Keratinocyte (primary cell): ENCODE results near the gene HOXC5. TPM values are rescaled to one million over a fixed set of nuclear protein-coding genes. Genes with fewer than 3 reads are reported as not detected.

Experiments
- DNase-seq: peaks from one replicate; pipeline ENCODE4 v3.0.0-alpha.2; 2011; ENCODE audit warnings: low read depth, missing footprints, low spot score
- FAIRE-seq: peaks from 2 replicates; lab custom pipeline; 2011; peaks lifted over from hg19 to GRCh38; lab: Jason Lieb, UNC
- H2AFZ ChIP-seq: 2 replicates; pipeline ENCODE4 v1.6.0; 2012; ENCODE audit warnings: low read length, control low read depth, inconsistent platforms; ENCODE audit not compliant: control insufficient read depth
- H3K27ac ChIP-seq: 2 replicates; pipeline ENCODE4 v1.5.1; 2011; ENCODE audit warnings: low read length; ENCODE audit not compliant: control insufficient read depth, insufficient read depth
- H3K27me3 ChIP-seq: 3 replicates; pipeline ENCODE4 v1.6.0; 2011; ENCODE audit warnings: low read length; ENCODE audit not compliant: control insufficient read depth, insufficient read depth; ENCODE audit errors: extremely low read depth
- H3K36me3 ChIP-seq, 2 experiments: 2 replicates in 1 of 2; 3 replicates in 1 of 2; pipeline ENCODE4 v1.5.1; 2011; ENCODE audit warnings: low read length in 2 of 2, mild to moderate bottlenecking in 1 of 2; ENCODE audit not compliant: control insufficient read depth in 2 of 2, insufficient read depth in 2 of 2; ENCODE audit errors: extremely low read depth in 1 of 2
- H3K4me1 ChIP-seq: 3 replicates; pipeline ENCODE4 v1.5.1; 2011; ENCODE audit warnings: low read length; ENCODE audit not compliant: control insufficient read depth, insufficient read depth; ENCODE audit errors: extremely low read depth
- H3K4me2 ChIP-seq: 3 replicates; pipeline ENCODE4 v1.6.0; 2011; ENCODE audit warnings: low read depth, low read length; ENCODE audit not compliant: control insufficient read depth, insufficient read depth; ENCODE audit errors: extremely low read depth
- H3K4me3 ChIP-seq, 3 experiments: fragments of 200-600 bp in 1 of 3; sonication (generic) in 1 of 3; 2 replicates in 2 of 3; 3 replicates in 1 of 3; pipeline ENCODE4 v1.5.1; 2011 to 2016; ENCODE audit warnings: low read length in 3 of 3, mild to moderate bottlenecking in 3 of 3, control low read depth in 2 of 3, inconsistent platforms in 1 of 3, low read depth in 1 of 3, mixed read lengths in 1 of 3, mixed run types in 1 of 3, moderate library complexity in 1 of 3; ENCODE audit not compliant: control insufficient read depth in 2 of 3, insufficient read depth in 2 of 3; ENCODE audit errors: extremely low read depth in 1 of 3
- H3K79me2 ChIP-seq: 2 replicates; pipeline ENCODE4 v1.6.0; 2012; ENCODE audit warnings: low read length; ENCODE audit not compliant: control insufficient read depth, insufficient read depth
- H3K9ac ChIP-seq: 3 replicates; pipeline ENCODE4 v1.6.0; 2011; ENCODE audit warnings: low read length; ENCODE audit not compliant: control insufficient read depth, insufficient read depth; ENCODE audit errors: extremely low read depth
- H3K9me1 ChIP-seq: 3 replicates; pipeline ENCODE4 v1.6.0; 2011; ENCODE audit warnings: low read length; ENCODE audit not compliant: control insufficient read depth, insufficient read depth; ENCODE audit errors: extremely low read depth
- H3K9me3 ChIP-seq: 2 replicates; pipeline ENCODE4 v1.5.1; 2012; ENCODE audit warnings: low read depth, low read length; ENCODE audit not compliant: control insufficient read depth
- H4K20me1 ChIP-seq: 3 replicates; pipeline ENCODE4 v1.6.0; 2011; ENCODE audit warnings: low read length; ENCODE audit not compliant: control insufficient read depth, insufficient read depth; ENCODE audit errors: extremely low read depth
- EZH2 ChIP-seq: IDR thresholded peaks from one replicate; pipeline ENCODE4 v1.6.1; 2012; ENCODE audit warnings: inconsistent platforms, mild to moderate bottlenecking, low read length, moderate library complexity
- dilution Hi-C: fragments of 300-500 bp; cut with MboI; formaldehyde crosslinking; loops from one replicate; pipeline ENCODE4 v1.7.0; 2020; ENCODE audit warnings: low sequenced_read_pairs; ENCODE audit not compliant: extremely low pct_ligation_motif_present
- polyA plus RNA-seq, 5 experiments: library from polyadenylated mRNA; depleted of rRNA in 3 of 5; stranded (reverse) in 3 of 5; stranded (forward) in 1 of 5; unstranded in 1 of 5; fragments of >200 nt; gene quantifications; 1 replicate in 1 of 5; 2 replicates in 3 of 5; 3 replicates in 1 of 5; pipeline versions ENCODE4 v1.2.1 to v1.2.3, GENCODE V29; 2011 to 2012; ENCODE audit warnings: missing spikeins in 2 of 5, low read depth in 1 of 5, low replicate concordance in 1 of 5
- TF ChIP-seq, protein P1 (sequence below), 3 experiments: IDR thresholded peaks in 1 of 3; conservative IDR thresholded peaks in 1 of 3; optimal IDR thresholded peaks in 1 of 3; 2 replicates in 2 of 3; 3 replicates in 1 of 3; pipeline versions ENCODE3 to v1.5.1; 2011; ENCODE audit warnings: low read length in 3 of 3, mild to moderate bottlenecking in 3 of 3, moderate library complexity in 2 of 3, control low read depth in 1 of 3, inconsistent platforms in 1 of 3; ENCODE audit not compliant: insufficient read depth in 2 of 3; ENCODE audit errors: extremely low read depth in 1 of 3

The HOXC5 gene
- polyA plus RNA-seq, 1 donor (not counting 4 experiments of a cell fraction or from before 2014, with no cell fraction given): 0.18 TPM

DNA sequence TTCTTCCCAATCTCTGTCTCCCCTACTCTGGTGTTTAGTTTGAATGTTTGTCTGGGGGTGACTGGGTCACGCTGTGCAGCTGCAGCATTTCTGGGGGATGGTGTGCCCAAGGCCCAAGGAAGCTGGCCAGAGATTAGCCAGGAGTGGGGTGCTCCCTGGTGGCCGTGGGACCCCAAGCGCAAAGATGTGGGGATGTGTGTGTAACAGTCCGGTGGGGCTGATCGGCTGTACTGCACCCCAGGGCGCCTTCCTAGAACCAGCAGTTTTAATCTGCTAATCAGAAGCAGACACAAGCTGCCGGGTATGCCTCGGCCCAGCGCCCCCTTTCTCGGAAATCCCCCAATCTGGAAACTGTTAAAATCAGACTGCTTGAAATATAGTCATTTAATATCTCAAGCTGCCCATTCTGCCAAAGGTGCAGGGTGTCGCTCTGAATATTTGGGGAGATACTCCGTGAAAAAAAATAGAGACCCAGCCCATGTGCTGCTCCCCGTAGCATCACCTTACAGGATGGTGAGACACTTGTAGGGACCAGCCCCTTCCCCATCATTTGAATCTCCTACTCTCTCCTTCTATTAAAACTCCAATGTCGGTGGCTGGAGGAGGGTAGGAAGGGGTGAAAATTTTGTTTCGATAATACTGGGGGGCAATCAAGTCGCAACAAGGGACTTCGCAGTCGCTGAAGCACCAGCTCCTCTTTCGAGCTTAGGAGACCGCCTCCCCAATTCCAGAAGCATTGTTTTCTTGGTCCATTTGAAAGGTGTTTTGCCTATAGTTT, 28.6 kb upstream of the HOXC5 start:
- no peak for DNase-seq
- H3K27ac ChIP-seq: no peak overlapping the region
- H2AFZ ChIP-seq: no peak overlapping the region
- H3K4me2 ChIP-seq: no peak overlapping the region
- H3K79me2 ChIP-seq: peaks cover 45% of the 10 kb centered on the region
- no peaks in the 10 kb centered on the region for H3K9me3 ChIP-seq
- no peak for TF ChIP-seq EZH2
- TF ChIP-seq, protein P1, sequence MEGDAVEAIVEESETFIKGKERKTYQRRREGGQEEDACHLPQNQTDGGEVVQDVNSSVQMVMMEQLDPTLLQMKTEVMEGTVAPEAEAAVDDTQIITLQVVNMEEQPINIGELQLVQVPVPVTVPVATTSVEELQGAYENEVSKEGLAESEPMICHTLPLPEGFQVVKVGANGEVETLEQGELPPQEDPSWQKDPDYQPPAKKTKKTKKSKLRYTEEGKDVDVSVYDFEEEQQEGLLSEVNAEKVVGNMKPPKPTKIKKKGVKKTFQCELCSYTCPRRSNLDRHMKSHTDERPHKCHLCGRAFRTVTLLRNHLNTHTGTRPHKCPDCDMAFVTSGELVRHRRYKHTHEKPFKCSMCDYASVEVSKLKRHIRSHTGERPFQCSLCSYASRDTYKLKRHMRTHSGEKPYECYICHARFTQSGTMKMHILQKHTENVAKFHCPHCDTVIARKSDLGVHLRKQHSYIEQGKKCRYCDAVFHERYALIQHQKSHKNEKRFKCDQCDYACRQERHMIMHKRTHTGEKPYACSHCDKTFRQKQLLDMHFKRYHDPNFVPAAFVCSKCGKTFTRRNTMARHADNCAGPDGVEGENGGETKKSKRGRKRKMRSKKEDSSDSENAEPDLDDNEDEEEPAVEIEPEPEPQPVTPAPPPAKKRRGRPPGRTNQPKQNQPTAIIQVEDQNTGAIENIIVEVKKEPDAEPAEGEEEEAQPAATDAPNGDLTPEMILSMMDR (optimal IDR thresholded peaks at IDR 0.05 in 1 of 3, IDR thresholded peaks at IDR 0.05 in 1 of 3, conservative IDR thresholded peaks at IDR 0.05 in 1 of 3; ENCODE audit: extremely low read depth in 1 of 3, insufficient read depth in 2 of 3, low read length in 3 of 3): peak in 2 of 3 experiments; percentile 9 to 36
- no peak overlapping the region for H3K9ac ChIP-seq
- no peaks in the 10 kb centered on the region for H4K20me1 ChIP-seq
- no peaks in the 10 kb centered on the region for H3K9me1 ChIP-seq
- peaks cover 12% of the 10 kb centered on the region for H3K4me1 ChIP-seq
- dilution Hi-C loops: no loop called here
- peaks cover 2 to 6% of the 10 kb centered on the region in 2 experiments for H3K36me3 ChIP-seq
- no peak for FAIRE-seq
- H3K27me3 ChIP-seq: no peaks in the 10 kb centered on the region
- no peak overlapping the region for H3K4me3 ChIP-seq

DNA sequence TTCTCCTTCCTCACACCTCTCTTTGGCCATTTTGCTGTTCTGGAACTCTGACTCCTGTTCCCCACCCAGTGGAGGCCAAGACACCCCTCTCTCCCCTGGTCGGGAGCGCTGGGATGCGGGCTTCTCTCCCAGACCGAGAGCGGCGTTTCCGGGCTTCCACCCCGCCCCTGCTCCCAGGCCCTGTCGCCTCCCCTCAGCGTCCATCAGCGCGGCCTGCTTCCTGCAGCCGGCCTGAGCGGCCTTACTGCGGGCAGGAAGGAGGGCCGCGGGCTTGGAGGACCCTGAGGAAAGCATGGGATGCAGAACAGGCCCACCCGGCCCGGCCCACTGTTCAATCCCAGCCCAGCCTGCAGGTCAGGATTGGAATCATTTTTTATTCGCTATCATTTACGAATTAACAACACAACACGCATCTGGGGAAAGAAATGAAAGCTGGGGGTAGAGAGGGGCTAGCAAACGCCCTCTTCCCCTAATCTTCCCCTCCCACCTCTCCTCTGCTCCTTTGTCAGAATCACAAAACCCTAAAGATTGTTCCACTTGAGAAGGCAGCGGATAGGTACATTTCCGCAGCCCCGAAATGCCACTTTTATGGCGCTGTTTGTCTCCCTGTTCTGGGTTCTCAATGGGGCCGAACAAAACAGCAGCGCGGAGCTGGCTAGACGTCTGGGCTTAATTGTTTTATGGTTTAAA, 27.9 kb upstream of the HOXC5 start:
- Histone ChIP-seq H3K79me2 (peaks cover 48% of the 10 kb centered on the region), H3K9me3 (no peaks in the 10 kb centered on the region), H3K27me3 (no peaks in the 10 kb centered on the region), H3K4me1 (peaks cover 20% of the 10 kb centered on the region), H3K4me3 (no peak overlapping the region), H3K9ac (no peak overlapping the region), H3K27ac (no peak overlapping the region), H3K4me2 (no peak overlapping the region), H3K36me3 (peaks cover 2 to 6% of the 10 kb centered on the region in 2 experiments), H3K9me1 (no peaks in the 10 kb centered on the region), H2AFZ (no peak overlapping the region), H4K20me1 (no peaks in the 10 kb centered on the region)
- FAIRE-seq: no peak
- TF ChIP-seq, protein P1 (optimal IDR thresholded peaks at IDR 0.05 in 1 of 3, IDR thresholded peaks at IDR 0.05 in 1 of 3, conservative IDR thresholded peaks at IDR 0.05 in 1 of 3; ENCODE audit: extremely low read depth in 1 of 3, insufficient read depth in 2 of 3, low read length in 3 of 3): no peak
- TF ChIP-seq EZH2: no peak
- dilution Hi-C loops: no loop called here
- no peak for DNase-seq
